Mesendoderm (in vitro differentiated cells): ENCODE data around the gene ETV3L.

ENCODE experiments used
- DNase-seq: peaks from one replicate; pipeline ENCODE4 v3.0.0; 2013
- H2AK5ac ChIP-seq: 2 replicates; pipeline ENCODE4 v1.6.1; 2013; ENCODE audit warnings: low read length, inconsistent platforms
- H2BK120ac ChIP-seq: 2 replicates; pipeline ENCODE4 v1.6.1; 2013; ENCODE audit warnings: low read depth, mild to moderate bottlenecking, low read length, moderate library complexity, mixed read lengths
- H2BK15ac ChIP-seq: replicated peaks from 2 replicates; pipeline ENCODE4 v1.6.1; 2013; ENCODE audit warnings: low read depth, mild to moderate bottlenecking, moderate library complexity
- H2BK5ac ChIP-seq: 2 replicates; pipeline ENCODE4 v1.6.1; 2013; ENCODE audit warnings: low read length, inconsistent platforms
- H3K18ac ChIP-seq: 2 replicates; pipeline ENCODE4 v1.6.1; 2013; ENCODE audit warnings: mild to moderate bottlenecking, low read length, mixed read lengths
- H3K23ac ChIP-seq: one replicate; pipeline ENCODE4 v1.6.1; 2013; ENCODE audit warnings: low read length
- H3K27ac ChIP-seq: 2 replicates; pipeline ENCODE4 v1.5.1; 2013; ENCODE audit warnings: low read depth, mild to moderate bottlenecking, inconsistent platforms, low read length, moderate library complexity
- H3K27me3 ChIP-seq: 2 replicates; pipeline ENCODE4 v1.6.1; 2013; ENCODE audit warnings: low read length, control low read depth, mild to moderate bottlenecking, inconsistent platforms; ENCODE audit not compliant: insufficient read depth, poor library complexity
- H3K36me3 ChIP-seq: 2 replicates; pipeline ENCODE4 v1.6.1; 2013; ENCODE audit warnings: low read length, inconsistent platforms; ENCODE audit not compliant: control insufficient read depth, insufficient read depth
- H3K4ac ChIP-seq: one replicate; pipeline ENCODE4 v1.6.1; 2013; ENCODE audit warnings: low read depth, mild to moderate bottlenecking, low read length, moderate library complexity
- H3K4me1 ChIP-seq: 2 replicates; pipeline ENCODE4 v1.6.1; 2013; ENCODE audit warnings: low read depth, low read length, inconsistent platforms; ENCODE audit not compliant: control insufficient read depth
- H3K4me2 ChIP-seq: 2 replicates; pipeline ENCODE4 v1.6.1; 2013; ENCODE audit warnings: low read length
- H3K4me3 ChIP-seq: 2 replicates; pipeline ENCODE4 v1.5.1; 2013; ENCODE audit warnings: mild to moderate bottlenecking, low read length
- H3K56ac ChIP-seq: one replicate; pipeline ENCODE4 v1.6.1; 2013; ENCODE audit warnings: low read length
- H3K79me1 ChIP-seq: 2 replicates; pipeline ENCODE4 v1.6.1; 2013; ENCODE audit warnings: low read length, inconsistent platforms
- H3K79me2 ChIP-seq: 2 replicates; pipeline ENCODE4 v1.6.1; 2013; ENCODE audit warnings: mild to moderate bottlenecking, low read length; ENCODE audit not compliant: control insufficient read depth, insufficient read depth
- H3K9ac ChIP-seq: 2 replicates; pipeline ENCODE4 v1.6.1; 2013; ENCODE audit warnings: low read length, inconsistent platforms
- H4K5ac ChIP-seq: one replicate; pipeline ENCODE4 v1.6.1; 2013; ENCODE audit warnings: low read length
- H4K8ac ChIP-seq: one replicate; pipeline ENCODE4 v1.6.1; 2013; ENCODE audit warnings: low read depth, mild to moderate bottlenecking, control low read depth, low read length, moderate library complexity
- WGBS: extraction: QIAGEN DNeasy Blood & Tissue Kit; methylation state at CpG from one replicate; pipeline ENCODE4 v1.1.7; 2013; ENCODE audit warnings: low lambda C conversion rate, missing lambda C conversion rate; ENCODE audit not compliant: insufficient coverage; ENCODE audit errors: extremely low coverage; 5-methylcytosine and 5-hydroxymethylcytosine counted together

Gene ETV3L

DNA sequence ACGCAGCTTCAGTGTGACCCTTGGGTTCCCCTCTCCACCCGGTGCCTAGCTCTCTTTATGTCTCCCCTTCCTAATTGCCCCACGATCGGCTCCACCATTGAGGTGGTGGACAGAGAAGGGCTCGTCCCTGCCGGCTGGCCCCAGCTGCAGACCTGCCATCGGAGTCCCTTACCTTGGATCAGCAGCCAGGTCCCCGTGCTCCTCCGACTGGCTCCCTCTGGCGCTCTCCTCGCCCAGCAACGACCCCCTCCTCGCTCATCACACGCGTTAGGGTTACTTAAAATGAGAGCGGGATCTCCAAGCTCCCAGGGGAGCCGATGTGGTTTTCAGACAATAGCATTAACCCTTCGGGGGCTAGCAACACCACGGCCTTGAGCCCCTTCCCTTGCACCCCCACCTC lies 8.1 kb upstream of the ETV3L start:
- H3K27me3 ChIP-seq, result no peaks in the 10 kb centered on the region
- H3K4me3 ChIP-seq, result no peak overlapping the region
- no CpG with 5 or more reads among the region's 19 CpGs for WGBS
- no peaks in the 10 kb centered on the region for H3K79me1 ChIP-seq
- H3K4ac ChIP-seq, result no peak overlapping the region
- no peaks in the 10 kb centered on the region for H3K36me3 ChIP-seq
- H2BK15ac ChIP-seq, result no peak overlapping the region
- no peak overlapping the region for H3K27ac ChIP-seq
- H3K79me2 ChIP-seq, result no peaks in the 10 kb centered on the region
- H3K4me2 ChIP-seq, result no peak overlapping the region
- H3K4me1 ChIP-seq, result peaks cover 7% of the 10 kb centered on the region
- no peak overlapping the region for H2AK5ac ChIP-seq
- no peak for DNase-seq
- no peak overlapping the region for H3K23ac ChIP-seq
- no peak overlapping the region for H4K5ac ChIP-seq
- H3K9ac ChIP-seq, result no peak overlapping the region
- no peak overlapping the region for H2BK5ac ChIP-seq
- H2BK120ac ChIP-seq, result no peak overlapping the region
- H3K18ac ChIP-seq, result no peak overlapping the region
- no peak overlapping the region for H3K56ac ChIP-seq
- H4K8ac ChIP-seq, result no peak overlapping the region

DNA sequence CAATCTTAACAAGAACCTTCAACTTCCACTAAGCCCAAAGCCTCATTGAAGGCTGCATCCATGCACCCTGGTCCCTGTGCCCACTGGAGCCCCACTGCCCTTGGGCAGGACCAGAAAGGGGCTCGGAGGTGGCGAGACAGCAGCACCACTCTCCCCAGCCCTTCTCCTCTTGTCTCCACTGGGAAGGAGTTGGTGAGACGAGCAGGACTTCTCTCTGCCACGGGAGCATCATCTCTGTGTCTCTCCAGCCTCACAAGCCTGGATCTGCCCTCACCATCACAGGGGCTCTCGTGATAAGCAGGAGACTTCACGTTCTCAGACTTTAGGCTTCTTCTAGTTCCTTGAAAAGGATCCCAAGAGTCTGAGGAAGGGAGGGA lies 7.2 kb upstream of the ETV3L start:
- H3K23ac ChIP-seq, result no peak overlapping the region
- peaks cover 2% of the 10 kb centered on the region for H3K4me1 ChIP-seq
- no peak for DNase-seq
- no peak overlapping the region for H3K27ac ChIP-seq
- no peaks in the 10 kb centered on the region for H3K79me2 ChIP-seq
- no peak overlapping the region for H2BK120ac ChIP-seq
- no peak overlapping the region for H3K18ac ChIP-seq
- no peak overlapping the region for H3K9ac ChIP-seq
- H3K4me3 ChIP-seq, result no peak overlapping the region
- no peak overlapping the region for H3K4ac ChIP-seq
- no peak overlapping the region for H3K56ac ChIP-seq
- WGBS, result no CpG with 5 or more reads among the region's 6 CpGs
- no peak overlapping the region for H2AK5ac ChIP-seq
- no peak overlapping the region for H4K5ac ChIP-seq
- H4K8ac ChIP-seq, result no peak overlapping the region
- H3K27me3 ChIP-seq, result no peaks in the 10 kb centered on the region
- no peaks in the 10 kb centered on the region for H3K79me1 ChIP-seq
- no peaks in the 10 kb centered on the region for H3K36me3 ChIP-seq
- H3K4me2 ChIP-seq, result no peak overlapping the region
- H2BK15ac ChIP-seq, result no peak overlapping the region
- H2BK5ac ChIP-seq, result no peak overlapping the region

DNA sequence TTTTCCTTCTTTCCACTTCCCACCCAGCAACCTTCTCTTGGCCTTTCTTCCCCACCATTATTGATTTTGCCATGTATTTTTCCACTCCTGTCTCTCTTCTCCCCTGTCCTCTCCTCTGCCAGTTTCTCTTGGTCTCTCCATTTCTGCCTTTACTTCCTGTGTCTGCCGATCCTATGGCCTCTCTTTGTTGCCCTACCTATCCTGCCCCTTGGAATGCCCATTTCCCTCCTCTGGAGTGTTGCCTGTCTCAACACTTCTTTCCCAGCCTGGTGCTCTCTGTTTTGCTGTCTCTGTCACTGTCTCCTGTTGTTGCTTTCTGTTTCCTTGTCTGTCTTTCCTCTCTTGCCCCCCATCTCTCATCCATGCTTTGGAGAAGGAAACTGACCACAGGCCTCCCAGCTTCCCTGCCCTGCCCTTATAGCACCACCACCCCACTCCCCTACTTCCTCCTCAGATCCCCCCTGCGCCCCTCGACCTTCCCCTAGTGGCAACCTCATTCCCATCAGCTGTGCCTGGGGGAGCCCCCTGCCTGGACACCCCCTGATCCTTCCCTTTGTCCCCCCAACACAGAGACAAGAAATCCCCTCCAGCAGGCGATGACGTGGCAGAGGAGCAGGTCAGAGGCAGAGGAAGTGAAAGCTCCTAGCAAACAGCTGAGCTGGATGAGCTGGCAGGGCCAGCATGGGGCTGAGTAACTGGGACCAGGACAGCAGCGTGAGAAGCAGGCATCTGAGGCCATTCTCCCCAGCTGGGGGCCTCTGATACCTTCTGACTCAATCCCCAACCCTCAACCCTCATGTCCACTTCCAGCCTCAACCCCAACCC lies 6.6 kb upstream of the ETV3L start:
- peaks cover 1% of the 10 kb centered on the region for H3K4me1 ChIP-seq
- H3K79me2 ChIP-seq, result no peaks in the 10 kb centered on the region
- no peak overlapping the region for H2BK5ac ChIP-seq
- H2BK120ac ChIP-seq, result no peak overlapping the region
- H2AK5ac ChIP-seq, result no peak overlapping the region
- H3K56ac ChIP-seq, result peak overlapping the region; percentile 62
- no peaks in the 10 kb centered on the region for H3K36me3 ChIP-seq
- no peak for DNase-seq
- H3K4me2 ChIP-seq, result no peak overlapping the region
- WGBS, result no CpG with 5 or more reads among the region's 6 CpGs
- H3K18ac ChIP-seq, result no peak overlapping the region
- no peak overlapping the region for H3K4ac ChIP-seq
- H4K5ac ChIP-seq, result no peak overlapping the region
- no peaks in the 10 kb centered on the region for H3K79me1 ChIP-seq
- no peaks in the 10 kb centered on the region for H3K27me3 ChIP-seq
- H2BK15ac ChIP-seq, result no peak overlapping the region
- H4K8ac ChIP-seq, result no peak overlapping the region
- H3K27ac ChIP-seq, result no peak overlapping the region
- H3K9ac ChIP-seq, result no peak overlapping the region
- H3K23ac ChIP-seq, result no peak overlapping the region
- no peak overlapping the region for H3K4me3 ChIP-seq

DNA sequence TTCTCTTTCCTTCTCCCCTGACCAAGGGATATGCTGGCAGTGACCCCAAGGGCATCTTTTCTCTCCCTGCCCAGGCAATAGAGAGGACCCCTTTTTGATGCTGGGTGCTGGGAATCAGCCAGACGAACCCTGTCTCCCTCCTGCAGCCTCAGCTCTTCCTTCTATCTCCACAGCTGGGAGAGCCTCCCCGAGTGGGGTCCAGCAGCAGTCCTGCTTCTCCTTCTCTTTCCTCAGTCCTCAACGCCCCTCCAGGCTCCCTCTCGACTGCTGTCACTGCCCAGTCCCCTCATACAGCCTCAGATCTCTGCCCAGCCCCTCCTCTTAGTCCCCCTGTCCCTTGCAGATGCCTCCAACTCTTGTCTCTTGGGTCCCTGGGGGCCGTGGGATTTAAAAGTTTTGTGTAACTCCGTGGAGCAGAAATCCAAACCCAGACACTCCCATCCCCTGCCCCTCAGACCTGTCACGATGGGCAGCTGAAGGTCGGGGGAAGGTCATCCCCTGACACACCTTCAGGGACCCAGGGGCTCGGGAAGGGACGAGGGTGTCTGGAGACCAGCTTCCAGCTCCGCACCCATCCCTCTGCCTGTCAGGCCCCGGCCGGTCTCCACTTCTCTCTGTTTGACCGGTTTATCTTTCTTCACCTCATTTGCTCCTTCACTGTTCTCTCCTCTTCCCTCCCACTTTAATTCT lies 5.8 kb upstream of the ETV3L start:
- Histone ChIP-seq H2BK120ac (no peak overlapping the region), H2BK15ac (no peak overlapping the region), H2BK5ac (no peak overlapping the region), H4K5ac (no peak overlapping the region), H4K8ac (no peak overlapping the region), H3K27ac (no peak overlapping the region), H3K4me1 (no peaks in the 10 kb centered on the region), H3K23ac (no peak overlapping the region), H3K56ac (no peak overlapping the region), H3K79me2 (no peaks in the 10 kb centered on the region), H3K4me3 (no peak overlapping the region), H3K4ac (no peak overlapping the region), H3K27me3 (no peaks in the 10 kb centered on the region), H2AK5ac (no peak overlapping the region), H3K9ac (no peak overlapping the region), H3K18ac (no peak overlapping the region), H3K4me2 (no peak overlapping the region), H3K79me1 (no peaks in the 10 kb centered on the region), H3K36me3 (no peaks in the 10 kb centered on the region)
- WGBS, result no CpG with 5 or more reads among the region's 14 CpGs
- no peak for DNase-seq

DNA sequence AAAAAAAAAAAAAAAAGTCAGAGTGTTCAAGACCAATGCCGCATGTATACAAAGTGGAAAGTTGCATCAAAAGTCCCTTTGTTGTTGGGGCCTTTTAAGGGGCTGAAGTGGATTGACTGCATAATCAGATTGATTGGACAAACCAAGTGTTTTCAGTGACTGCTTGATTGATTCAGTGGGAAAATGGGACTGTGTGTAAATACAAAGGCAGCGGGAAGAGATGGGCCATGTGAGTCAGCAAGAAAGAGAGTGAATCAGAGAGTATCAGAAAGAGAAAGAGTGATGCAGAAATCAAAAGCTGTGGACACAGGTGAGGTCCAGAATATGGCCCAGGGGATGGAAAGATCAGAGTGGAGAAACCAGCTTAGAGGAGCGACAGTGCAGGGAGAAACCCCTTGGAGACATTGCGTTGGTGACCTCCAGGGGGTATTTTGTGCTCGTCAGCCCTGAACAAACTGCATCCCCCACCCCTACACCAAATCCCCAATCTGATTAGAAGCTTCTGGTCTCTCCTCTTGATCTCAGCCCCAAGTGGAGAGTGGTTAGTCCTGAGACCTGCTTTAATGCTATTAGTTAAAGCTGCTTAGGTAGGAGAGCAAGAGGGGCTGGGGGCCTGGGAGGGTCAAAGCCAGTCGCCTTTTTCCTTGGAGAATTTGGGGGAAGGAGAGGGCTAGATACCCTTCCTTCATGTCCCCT lies 5.1 kb upstream of the ETV3L start:
- Histone ChIP-seq H3K36me3 (no peaks in the 10 kb centered on the region), H3K9ac (no peak overlapping the region), H3K79me1 (no peaks in the 10 kb centered on the region), H3K4me3 (no peak overlapping the region), H3K27me3 (no peaks in the 10 kb centered on the region), H3K4me1 (no peaks in the 10 kb centered on the region), H3K79me2 (no peaks in the 10 kb centered on the region), H3K56ac (no peak overlapping the region), H2BK5ac (no peak overlapping the region), H2AK5ac (no peak overlapping the region), H3K27ac (no peak overlapping the region), H3K23ac (no peak overlapping the region), H2BK120ac (no peak overlapping the region), H3K18ac (no peak overlapping the region), H4K5ac (no peak overlapping the region), H4K8ac (no peak overlapping the region), H3K4me2 (no peak overlapping the region), H3K4ac (no peak overlapping the region), H2BK15ac (no peak overlapping the region)
- DNase-seq, result no peak
- no CpG with 5 or more reads among the region's 6 CpGs for WGBS
